GM18858 (cell line): ENCODE data around the gene IL22RA1.

Experiments used
- ATAC-seq: cut with Tn5 transposase; IDR thresholded peaks from one replicate; pipeline ENCODE4 v1.9.1; 2021; ENCODE audit not compliant: unreplicated experiment

Gene IL22RA1

GRCh38 chr1:24167008-24167407 is 24.1 kb upstream of the IL22RA1 start:
- ATAC-seq: no peak

DNA sequence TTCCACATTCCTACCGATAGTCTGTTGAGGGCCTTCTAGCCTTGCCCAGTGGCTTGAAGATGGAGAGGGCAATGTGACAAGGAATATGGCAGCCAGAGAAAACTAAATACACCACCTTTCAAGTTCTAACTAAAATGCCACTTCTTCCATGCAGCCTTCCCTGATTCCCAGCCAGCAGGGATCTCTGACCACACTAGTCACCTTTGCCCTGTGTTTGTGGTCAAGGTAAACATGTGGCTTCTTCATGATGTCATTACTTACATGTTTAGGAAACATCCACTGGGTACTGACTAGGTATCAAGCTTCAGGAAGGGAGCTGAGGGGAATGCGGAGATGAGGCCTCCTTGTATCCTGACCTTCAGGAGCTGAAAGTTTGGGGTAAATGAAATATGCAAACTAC is 22.6 kb upstream of the IL22RA1 start:
- ATAC-seq: no peak

DNA sequence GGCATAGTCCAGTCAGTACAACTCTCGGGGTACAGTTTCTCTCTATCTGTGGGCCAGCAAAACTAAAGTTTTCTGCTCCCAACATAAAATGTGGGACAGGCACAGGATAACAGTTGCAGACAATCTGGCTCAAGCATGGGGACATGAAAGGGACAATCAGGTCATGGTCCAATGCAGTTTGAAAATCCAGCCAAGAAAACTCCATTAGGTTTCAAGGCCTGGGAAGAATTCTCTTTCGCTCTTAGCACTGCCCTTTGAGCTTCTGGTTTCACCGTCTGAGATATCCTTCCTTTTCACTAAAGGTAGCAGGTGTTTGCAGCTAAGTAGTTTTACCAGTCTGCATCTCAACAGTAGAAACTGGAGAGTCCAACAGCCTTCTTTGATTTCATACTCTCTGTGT is 21.1 kb upstream of the IL22RA1 start:
- ATAC-seq: no peak

DNA sequence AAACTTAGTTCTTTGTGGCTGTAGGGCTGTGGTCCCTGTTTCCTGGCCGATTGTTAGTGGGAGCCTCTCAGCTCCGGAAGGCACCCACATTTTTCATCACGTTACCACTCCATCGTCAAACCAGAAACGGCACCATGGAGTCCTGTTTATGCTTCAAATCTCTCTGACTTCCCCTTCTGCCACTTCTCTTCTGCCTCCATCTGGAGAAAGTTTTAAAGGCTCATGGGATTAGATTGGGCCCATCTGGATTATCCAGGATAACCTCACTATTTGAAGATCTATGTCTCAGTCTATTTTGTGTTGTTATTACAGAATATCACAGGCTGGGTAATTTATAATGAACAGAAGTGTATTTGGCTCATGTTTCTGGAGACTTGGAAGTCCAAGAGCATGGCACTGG is 19.3 kb upstream of the IL22RA1 start:
- no peak for ATAC-seq

DNA sequence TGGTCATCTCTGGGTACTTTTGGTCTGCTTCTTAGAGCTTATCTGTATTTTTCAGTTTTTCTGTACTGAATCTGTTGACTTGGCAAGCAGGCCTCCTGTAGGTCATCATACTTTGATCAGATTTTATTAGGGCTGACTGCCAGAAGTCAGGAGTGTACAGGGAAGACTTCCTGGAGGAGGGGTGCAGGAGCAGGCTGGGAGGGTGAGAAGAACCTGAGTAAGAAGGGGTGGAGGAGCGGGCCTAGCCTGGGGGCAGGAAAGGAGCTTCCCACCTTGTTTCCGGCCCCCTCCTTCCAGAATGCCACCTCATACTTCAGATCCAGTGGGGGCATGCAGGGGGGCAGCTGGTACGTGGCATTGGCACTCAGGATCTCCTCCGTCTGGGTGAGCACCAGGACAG is 18.3 kb upstream of the IL22RA1 start:
- ATAC-seq: no peak

DNA sequence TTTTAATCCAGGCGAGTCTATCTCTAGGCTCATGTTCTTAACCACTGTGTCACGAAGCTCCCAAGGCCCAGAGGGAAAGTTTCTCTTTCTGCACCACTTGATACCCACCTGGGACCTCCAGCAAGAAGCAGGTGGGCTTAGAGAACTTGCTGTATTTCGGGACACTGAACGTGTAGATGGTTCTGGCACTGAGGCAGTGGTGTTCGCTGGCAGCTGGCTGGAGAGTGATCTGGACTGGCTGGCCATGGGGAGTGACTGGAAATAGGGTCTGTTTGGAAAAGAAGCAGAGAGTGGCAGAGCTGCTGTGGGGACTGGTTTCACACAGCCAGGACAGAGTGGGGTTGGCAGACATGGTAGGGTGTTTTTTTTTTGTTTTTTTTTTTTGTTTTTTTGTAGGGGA is 16.4 kb upstream of the IL22RA1 start:
- ATAC-seq: no peak

DNA sequence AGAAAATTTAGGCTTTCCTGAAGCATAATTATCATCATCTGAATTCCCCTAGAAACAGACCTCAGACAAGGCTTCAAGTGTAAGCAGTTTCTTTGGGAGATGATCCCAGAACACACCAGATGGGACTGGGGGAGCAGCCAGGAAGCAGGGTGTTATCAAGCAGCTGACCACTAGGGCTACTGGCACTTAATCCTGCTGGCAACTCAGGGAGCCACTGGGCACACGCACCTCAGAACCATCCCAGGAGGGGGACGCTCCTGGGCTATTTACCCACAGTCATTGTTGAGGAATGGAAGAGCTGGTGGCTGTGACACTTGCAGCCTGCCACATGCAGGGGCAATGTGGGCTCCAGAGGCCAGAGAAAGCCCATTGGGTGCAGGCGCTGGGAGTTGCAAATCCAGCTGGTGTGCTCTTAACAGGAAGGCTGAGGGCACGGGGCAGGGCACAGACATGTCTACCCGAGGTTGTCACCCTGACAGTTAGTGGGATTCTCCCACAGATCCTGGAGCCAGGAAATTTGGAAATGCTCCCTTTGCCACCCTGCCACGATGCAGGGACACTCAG is 15.1 kb upstream of the IL22RA1 start:
- ATAC-seq: no peak

DNA sequence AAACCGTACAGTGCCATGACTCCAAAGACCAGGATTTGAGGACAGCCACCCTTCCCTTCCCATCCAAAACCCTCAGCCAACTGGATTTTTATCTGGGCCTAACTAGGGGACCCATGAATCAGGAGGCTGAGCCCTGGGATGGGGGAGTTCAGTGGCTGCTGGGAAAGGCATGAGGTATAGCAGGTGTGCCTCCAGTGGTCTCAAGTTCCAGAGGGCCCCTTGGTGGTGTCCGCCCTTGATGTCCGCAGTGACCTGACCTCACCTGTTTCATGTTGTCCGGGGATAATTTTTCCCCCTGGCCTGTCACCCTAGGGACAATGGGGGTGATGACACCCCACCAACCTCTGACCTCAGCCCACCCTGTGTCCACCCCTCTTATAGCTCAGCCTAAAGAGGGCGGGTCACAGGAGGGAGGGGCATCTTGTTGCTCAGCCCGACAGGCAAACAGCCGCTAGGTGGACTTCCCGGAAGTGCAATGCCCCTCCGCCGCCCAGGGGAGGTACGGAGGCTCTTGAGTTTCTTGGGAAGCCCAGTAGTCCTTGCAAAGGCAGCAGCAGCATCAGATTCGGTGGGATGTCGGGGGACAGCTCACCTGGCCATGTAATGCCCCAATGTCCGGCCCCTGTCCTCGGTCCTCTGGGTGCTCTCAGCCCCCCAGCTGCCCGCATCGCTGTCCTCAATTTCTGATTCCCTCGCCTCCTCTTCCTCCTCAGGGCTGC is 13.8 kb upstream of the IL22RA1 start:
- no peak for ATAC-seq

DNA sequence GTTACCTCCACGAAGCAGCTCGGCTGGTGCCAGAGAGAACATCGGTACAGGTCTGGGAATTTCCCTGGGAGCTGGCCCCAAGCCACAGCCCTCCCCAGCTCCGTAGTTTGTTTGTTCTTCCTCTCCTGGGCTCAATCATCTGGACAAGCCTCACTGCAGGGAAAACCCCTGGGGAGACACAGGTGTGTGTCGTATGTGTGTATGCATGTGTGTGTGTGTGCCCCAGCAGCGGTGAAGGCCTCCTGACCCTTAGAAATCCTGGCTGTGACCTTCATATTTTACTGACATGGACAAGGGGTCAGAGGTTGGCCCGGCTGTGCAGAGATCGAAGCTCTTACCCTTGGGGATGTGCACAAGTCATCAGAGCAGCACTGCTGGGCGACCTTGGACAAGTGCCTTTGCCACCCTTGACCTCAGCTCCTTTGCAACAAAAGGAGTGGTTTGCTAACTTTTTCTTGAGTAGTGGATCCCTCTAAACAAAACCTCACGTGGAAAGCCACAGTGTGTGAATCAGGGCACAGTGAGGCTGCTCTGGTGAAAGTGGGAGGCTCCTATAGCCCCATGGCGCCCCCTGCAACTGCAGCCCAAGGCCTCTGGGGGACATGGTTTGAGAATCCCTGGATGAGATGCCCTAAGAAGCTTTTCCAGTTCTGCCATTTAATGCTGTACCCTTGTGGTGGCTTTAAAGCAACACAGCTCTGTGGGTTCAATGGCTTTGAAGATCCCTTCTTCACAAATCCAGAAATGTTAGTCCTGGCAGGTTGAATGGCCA is 12.3 kb upstream of the IL22RA1 start:
- no peak for ATAC-seq

- ATAC-seq: no peak
Measured at GRCh38 chr1:24154215-24154614, 11.3 kb upstream of the IL22RA1 start.

- ATAC-seq: no peak
Measured at GRCh38 chr1:24152631-24153494, 9.9 kb upstream of the IL22RA1 start.

DNA sequence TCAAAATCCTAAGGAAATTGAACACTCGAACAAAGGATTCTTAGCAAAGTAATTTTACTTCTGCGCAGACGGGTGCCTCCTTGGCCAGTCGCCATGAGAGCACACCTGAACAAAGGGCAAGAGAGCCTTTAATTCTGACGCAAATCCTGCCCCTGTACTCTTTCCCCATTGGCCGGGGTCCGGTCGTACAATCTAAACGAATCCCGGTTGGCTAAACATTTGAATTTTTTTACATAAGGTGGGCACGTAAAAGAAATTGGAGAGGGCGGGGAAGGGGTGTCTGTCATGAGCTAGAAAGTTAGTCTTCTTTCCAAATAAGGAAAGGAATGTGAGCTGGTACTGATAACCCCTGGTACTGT is 8.2 kb upstream of the IL22RA1 start:
- ATAC-seq: no peak

GRCh38 chr1:24150234-24151174 is 7.6 kb upstream of the IL22RA1 start:
- no peak for ATAC-seq

- ATAC-seq: no peak
Measured at GRCh38 chr1:24149866-24150233, 6.9 kb upstream of the IL22RA1 start.

- ATAC-seq: no peak
Measured at GRCh38 chr1:24147816-24148215, 4.9 kb upstream of the IL22RA1 start.

GRCh38 chr1:24147194-24147593 is 4.3 kb upstream of the IL22RA1 start:
- ATAC-seq: no peak

- ATAC-seq: no peak
Measured at GRCh38 chr1:24141311-24141997, 1.5 kb downstream of the IL22RA1 start.

- no peak for ATAC-seq
Measured at GRCh38 chr1:24140741-24141181, 2.2 kb downstream of the IL22RA1 start.

- ATAC-seq: no peak
Measured at GRCh38 chr1:24139841-24140425, 3.0 kb downstream of the IL22RA1 start.

GRCh38 chr1:24139222-24139489 is 3.8 kb downstream of the IL22RA1 start:
- no peak for ATAC-seq
